PC-9 (cell line): ENCODE data around the gene NUP62. TPM values are rescaled to one million over a fixed set of nuclear protein-coding genes. Genes with fewer than 3 reads are reported as not detected.
A peak's percentile ranks its signal among the peaks of the same experiment; 100 is the strongest.

Experiments used
- BruUV-seq: library from RNA; stranded (reverse); fragments of 400-500 nt; replicated peaks from 2 replicates; lab custom pipeline; 2021; lab: Mats Ljungman, UMichigan
- CTCF ChIA-PET: fragments of 300-600 bp; sonication (Branson Sonifier 250); formaldehyde crosslinking; loops from one replicate; lab custom pipeline; 2022; ENCODE audit warnings: antibody characterized with exemption; lab: Charles Lee
- POLR2A ChIA-PET: fragments of 300-600 bp; sonication (Branson Sonifier 250); formaldehyde crosslinking; loops from one replicate; lab custom pipeline; 2022; ENCODE audit warnings: antibody characterized with exemption; ENCODE audit not compliant: unreplicated experiment; lab: Charles Lee
- DNase-seq, 2 experiments: peaks; one replicate each; pipeline versions ENCODE4 v3.0.0 to v3.0.0-alpha.2; 2015 to 2022; ENCODE audit warnings: mixed read lengths in 1 of 2
- H2AFZ ChIP-seq: fragments of 200-600 bp; sonication (generic); 2 replicates; pipeline ENCODE4 v1.8.1; 2017; ENCODE audit warnings: antibody characterized with exemption
- H3F3A ChIP-seq: fragments of 200-600 bp; sonication (generic); 2 replicates; pipeline ENCODE4 v1.8.1; 2017; ENCODE audit warnings: antibody characterized with exemption, mild to moderate bottlenecking, low read depth; ENCODE audit not compliant: insufficient read depth
- H3K27ac ChIP-seq: fragments of 200-600 bp; sonication (generic); 2 replicates; pipeline ENCODE4 v1.6.1; 2016; ENCODE audit warnings: mixed run types
- H3K27me3 ChIP-seq: fragments of 200-600 bp; sonication (generic); 2 replicates; pipeline ENCODE4 v1.6.1; 2016; ENCODE audit warnings: low read depth, mixed run types; ENCODE audit not compliant: insufficient read depth
- H3K36me3 ChIP-seq: fragments of 200-600 bp; sonication (generic); 2 replicates; pipeline ENCODE4 v1.6.1; 2016; ENCODE audit warnings: low read depth, mixed run types
- H3K4me1 ChIP-seq: fragments of 200-600 bp; sonication (generic); replicated peaks from 2 replicates; pipeline ENCODE4 v1.6.1; 2016; ENCODE audit warnings: mixed run types; ENCODE audit not compliant: insufficient read depth
- H3K4me2 ChIP-seq: fragments of 200-600 bp; sonication (generic); 2 replicates; pipeline ENCODE4 v1.6.1; 2017; ENCODE audit warnings: mixed run types
- H3K4me3 ChIP-seq: fragments of 200-600 bp; sonication (generic); 2 replicates; pipeline ENCODE4 v1.6.1; 2016; ENCODE audit warnings: mixed run types
- H3K79me2 ChIP-seq: fragments of 200-600 bp; sonication (generic); 2 replicates; pipeline ENCODE4 v1.6.1; 2017; ENCODE audit warnings: low read depth, mixed run types
- H3K9me2 ChIP-seq: fragments of 200-600 bp; sonication (generic); 2 replicates; pipeline ENCODE4 v1.8.1; 2017; ENCODE audit warnings: mild to moderate bottlenecking; ENCODE audit not compliant: insufficient read depth
- H3K9me3 ChIP-seq: fragments of 200-600 bp; sonication (generic); 2 replicates; pipeline ENCODE4 v1.8.1; 2016; ENCODE audit warnings: low read depth; ENCODE audit not compliant: insufficient read depth
- H4K20me1 ChIP-seq: fragments of 200-600 bp; sonication (generic); 2 replicates; pipeline ENCODE4 v1.8.1; 2017; ENCODE audit not compliant: insufficient read depth
- EZH2 ChIP-seq: fragments of 200-600 bp; sonication (generic); IDR thresholded peaks from 2 replicates; pipeline ENCODE4 v1.8.0; 2017; ENCODE audit warnings: antibody characterized with exemption, low read depth
- intact Hi-C: fragments of 100-400 bp; cut with micrococcal nuclease; formaldehyde crosslinking; loops from one replicate; pipeline ENCODE4 v1.10.0; 2022; ENCODE audit not compliant: unreplicated experiment
- total RNA-seq: library from RNA; stranded (reverse); gene quantifications from 2 replicates; pipeline ENCODE4 v1.2.3, GENCODE V29; 2021
- TF ChIP-seq, protein P1 (sequence below): fragments of 200-600 bp; sonication (generic); conservative IDR thresholded peaks from 2 replicates; pipeline ENCODE4 v1.6.1; 2017; ENCODE audit warnings: mixed run types, antibody characterized with exemption, mild to moderate bottlenecking, moderate library complexity

Gene NUP62
- total RNA-seq, 1 experiment from 2014 or later, result 101 TPM

DNA sequence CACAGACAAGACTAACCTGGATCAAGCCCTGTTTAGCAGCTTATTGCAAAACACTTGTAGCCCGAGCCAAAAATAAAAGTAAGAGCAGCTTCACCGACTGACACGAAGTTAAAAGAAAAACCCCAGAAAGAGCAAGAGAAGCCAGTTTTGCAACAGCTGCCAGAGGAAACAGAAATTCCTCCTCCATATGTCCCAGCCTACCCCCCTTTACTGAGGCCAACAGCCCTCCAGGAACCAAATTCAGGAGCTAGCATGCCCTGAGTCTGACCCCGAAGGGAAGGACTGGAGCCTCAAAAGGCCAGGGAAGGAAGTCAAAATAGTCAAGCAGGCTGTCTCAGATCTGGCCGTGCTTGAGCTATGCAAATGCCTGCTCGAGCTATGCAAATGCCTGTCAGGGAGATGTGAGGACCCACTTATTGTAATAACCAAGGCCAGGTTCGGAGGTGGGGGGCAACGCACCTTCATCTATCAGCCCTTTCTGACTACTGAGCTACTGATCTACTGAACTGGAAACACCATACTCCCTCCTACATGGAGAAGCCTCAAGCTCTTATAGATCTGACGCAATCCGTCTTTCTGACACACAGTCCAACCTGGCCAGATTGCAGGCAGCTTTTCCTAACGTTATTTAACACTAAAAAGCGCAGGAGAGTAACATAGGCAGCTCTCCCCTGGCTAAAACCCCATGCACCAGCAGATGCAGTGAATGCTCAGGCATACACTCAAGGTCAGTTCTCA lies 25.0 kb upstream of the NUP62 start:
- Histone ChIP-seq H3F3A (peaks cover 16% of the 10 kb centered on the region), H3K27ac (peak overlapping the region; percentile 61), H3K4me3 (peak overlapping the region; percentile 36; the same call in 1 of the 2 replicates), H3K27me3 (peaks cover 7% of the 10 kb centered on the region), H3K9me2 (no peaks in the 10 kb centered on the region), H3K4me2 (peak overlapping the region; percentile 80), H3K4me1 (peaks cover 36% of the 10 kb centered on the region), H2AFZ (peak overlapping the region; percentile 69), H3K9me3 (no peaks in the 10 kb centered on the region), H4K20me1 (no peaks in the 10 kb centered on the region), H3K79me2 (no peaks in the 10 kb centered on the region), H3K36me3 (no peaks in the 10 kb centered on the region)
- no TSS peak for BruUV-seq
- intact Hi-C loops, result no loop called here
- CTCF ChIA-PET, result interaction anchor here (0.6 to 1.2 kb wide), 5 partner anchors 15 to 1201 kb away, joined by 3 to 15 read pairs (median 3); partner anchors contain the start of gene ZNF473
- DNase-seq, result peak; percentile 31 to 81
- POLR2A ChIA-PET, result interaction anchor here (0.5 to 0.6 kb wide), 6 partner anchors 20 to 897 kb away, joined by 3 to 28 read pairs (median 3); no protein-coding TSS in a partner anchor
- TF ChIP-seq, protein P1, sequence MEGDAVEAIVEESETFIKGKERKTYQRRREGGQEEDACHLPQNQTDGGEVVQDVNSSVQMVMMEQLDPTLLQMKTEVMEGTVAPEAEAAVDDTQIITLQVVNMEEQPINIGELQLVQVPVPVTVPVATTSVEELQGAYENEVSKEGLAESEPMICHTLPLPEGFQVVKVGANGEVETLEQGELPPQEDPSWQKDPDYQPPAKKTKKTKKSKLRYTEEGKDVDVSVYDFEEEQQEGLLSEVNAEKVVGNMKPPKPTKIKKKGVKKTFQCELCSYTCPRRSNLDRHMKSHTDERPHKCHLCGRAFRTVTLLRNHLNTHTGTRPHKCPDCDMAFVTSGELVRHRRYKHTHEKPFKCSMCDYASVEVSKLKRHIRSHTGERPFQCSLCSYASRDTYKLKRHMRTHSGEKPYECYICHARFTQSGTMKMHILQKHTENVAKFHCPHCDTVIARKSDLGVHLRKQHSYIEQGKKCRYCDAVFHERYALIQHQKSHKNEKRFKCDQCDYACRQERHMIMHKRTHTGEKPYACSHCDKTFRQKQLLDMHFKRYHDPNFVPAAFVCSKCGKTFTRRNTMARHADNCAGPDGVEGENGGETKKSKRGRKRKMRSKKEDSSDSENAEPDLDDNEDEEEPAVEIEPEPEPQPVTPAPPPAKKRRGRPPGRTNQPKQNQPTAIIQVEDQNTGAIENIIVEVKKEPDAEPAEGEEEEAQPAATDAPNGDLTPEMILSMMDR, result no peak
- no peak for TF ChIP-seq EZH2

DNA sequence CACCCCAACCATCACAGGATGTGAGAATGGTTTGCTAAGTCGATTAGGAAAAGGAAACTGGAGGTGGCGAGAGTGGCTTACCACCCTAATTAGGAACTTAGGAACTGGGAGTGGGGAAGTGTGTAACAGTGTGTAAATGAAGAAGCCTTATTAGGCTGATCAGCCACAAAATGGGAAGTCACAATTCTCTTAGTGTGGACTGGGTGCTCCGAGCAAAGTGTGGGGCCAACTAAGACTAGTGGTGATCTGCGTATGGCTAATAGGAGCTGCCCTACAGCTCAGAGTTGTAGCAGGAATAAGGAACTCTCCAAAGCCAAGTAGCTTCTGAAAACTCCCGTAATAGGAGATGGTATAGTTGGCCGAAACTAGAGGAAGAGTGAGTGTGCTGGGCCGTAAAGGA lies 24.1 kb upstream of the NUP62 start:
- Histone ChIP-seq H3F3A (peaks cover 16% of the 10 kb centered on the region), H3K9me2 (no peaks in the 10 kb centered on the region), H3K27me3 (peaks cover 5% of the 10 kb centered on the region), H3K4me2 (peak overlapping the region; percentile 80), H3K36me3 (no peaks in the 10 kb centered on the region), H3K9me3 (no peaks in the 10 kb centered on the region), H2AFZ (no peak overlapping the region), H4K20me1 (no peaks in the 10 kb centered on the region), H3K4me1 (peaks cover 36% of the 10 kb centered on the region), H3K79me2 (no peaks in the 10 kb centered on the region), H3K27ac (peak overlapping the region; percentile 61), H3K4me3 (peak overlapping the region; percentile 36; the same call in 1 of the 2 replicates)
- DNase-seq, result no peak
- POLR2A ChIA-PET, result interaction anchor here (0.6 kb wide), 2 partner anchors 261 to 896 kb away, joined by 3 to 28 read pairs; no protein-coding TSS in a partner anchor
- intact Hi-C loops, result no loop called here
- BruUV-seq, result no TSS peak
- CTCF ChIA-PET, result interaction anchor here (0.5 kb wide), 1 partner anchor 12 kb away, joined by 7 read pairs; no protein-coding TSS in a partner anchor
- TF ChIP-seq EZH2, result no peak
- TF ChIP-seq, protein P1, result no peak

DNA sequence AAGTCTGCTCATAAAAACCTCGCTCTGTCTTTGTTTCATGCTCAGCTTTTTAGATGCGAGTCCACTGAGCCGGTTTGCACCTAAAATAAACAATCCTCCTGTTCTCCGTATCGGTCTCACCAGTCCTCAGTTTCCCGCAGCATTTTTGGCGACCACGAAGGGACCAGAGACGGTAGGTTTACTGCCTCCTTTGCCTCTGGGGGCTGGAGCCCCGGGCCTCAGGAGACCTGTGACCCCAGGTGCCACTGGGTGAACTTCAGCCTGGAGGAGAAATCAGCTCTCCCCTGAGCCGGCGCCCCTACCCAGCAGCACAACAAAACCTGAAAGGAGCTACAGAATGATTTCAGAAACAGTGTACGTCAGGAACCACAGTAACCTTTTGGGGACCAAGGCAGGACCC lies 23.6 kb upstream of the NUP62 start:
- CTCF ChIA-PET, result interaction anchor here (0.5 to 0.6 kb wide), 2 partner anchors 12 to 252 kb away, joined by 5 to 7 read pairs; no protein-coding TSS in a partner anchor

More for the DNA sequence above, 23.6 kb upstream of the NUP62 start:
- BruUV-seq, result no TSS peak
- no peak for DNase-seq
- no peaks in the 10 kb centered on the region for H3K79me2 ChIP-seq
- peaks cover 16% of the 10 kb centered on the region for H3F3A ChIP-seq
- POLR2A ChIA-PET, result no interaction called here
- H4K20me1 ChIP-seq, result no peaks in the 10 kb centered on the region
- peak overlapping the region; percentile 80; the same call in 1 of the 2 replicates for H3K4me2 ChIP-seq
- no peaks in the 10 kb centered on the region for H3K9me3 ChIP-seq
- TF ChIP-seq, protein P1, result no peak
- no peaks in the 10 kb centered on the region for H3K9me2 ChIP-seq
- H3K27ac ChIP-seq, result no peak overlapping the region
- peaks cover 36% of the 10 kb centered on the region for H3K4me1 ChIP-seq
- no peak overlapping the region for H2AFZ ChIP-seq
- H3K36me3 ChIP-seq, result no peaks in the 10 kb centered on the region
- H3K27me3 ChIP-seq, result peaks cover under 1% of the 10 kb centered on the region; the same call in 1 of the 2 replicates
- H3K4me3 ChIP-seq, result no peak overlapping the region
- intact Hi-C loops, result no loop called here
